ENCODE data around the gene FOXA1.

DNA sequence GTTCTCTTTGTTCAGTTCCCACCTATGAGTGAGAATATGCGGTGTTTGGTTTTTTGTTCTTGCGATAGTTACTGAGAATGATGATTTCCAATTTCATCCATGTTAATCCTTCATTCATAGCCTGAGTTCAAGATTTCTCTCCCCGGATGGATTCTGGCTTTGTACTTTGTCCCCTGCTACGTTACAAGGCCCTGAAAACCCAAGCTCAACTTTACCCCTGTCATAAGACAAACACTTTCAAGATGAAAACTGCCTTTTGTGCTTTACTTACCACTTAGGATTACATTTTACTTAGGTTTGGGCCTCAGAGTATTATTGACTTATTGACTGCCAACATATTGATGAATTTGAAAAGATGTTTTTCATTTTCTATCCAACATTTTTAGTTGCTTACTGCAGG lies 36.3 kb downstream of the FOXA1 start:
- TF ChIP-seq POLR2AphosphoS5 (IDR thresholded peaks at IDR 0.05): no peak
- TF ChIP-seq, protein P1, sequence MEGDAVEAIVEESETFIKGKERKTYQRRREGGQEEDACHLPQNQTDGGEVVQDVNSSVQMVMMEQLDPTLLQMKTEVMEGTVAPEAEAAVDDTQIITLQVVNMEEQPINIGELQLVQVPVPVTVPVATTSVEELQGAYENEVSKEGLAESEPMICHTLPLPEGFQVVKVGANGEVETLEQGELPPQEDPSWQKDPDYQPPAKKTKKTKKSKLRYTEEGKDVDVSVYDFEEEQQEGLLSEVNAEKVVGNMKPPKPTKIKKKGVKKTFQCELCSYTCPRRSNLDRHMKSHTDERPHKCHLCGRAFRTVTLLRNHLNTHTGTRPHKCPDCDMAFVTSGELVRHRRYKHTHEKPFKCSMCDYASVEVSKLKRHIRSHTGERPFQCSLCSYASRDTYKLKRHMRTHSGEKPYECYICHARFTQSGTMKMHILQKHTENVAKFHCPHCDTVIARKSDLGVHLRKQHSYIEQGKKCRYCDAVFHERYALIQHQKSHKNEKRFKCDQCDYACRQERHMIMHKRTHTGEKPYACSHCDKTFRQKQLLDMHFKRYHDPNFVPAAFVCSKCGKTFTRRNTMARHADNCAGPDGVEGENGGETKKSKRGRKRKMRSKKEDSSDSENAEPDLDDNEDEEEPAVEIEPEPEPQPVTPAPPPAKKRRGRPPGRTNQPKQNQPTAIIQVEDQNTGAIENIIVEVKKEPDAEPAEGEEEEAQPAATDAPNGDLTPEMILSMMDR (IDR thresholded peaks at IDR 0.05): no peak
- TF ChIP-seq POLR2A (IDR thresholded peaks at IDR 0.05): no peak
